ENCODE measurements around the gene KLK4. TPM values are rescaled to one million over a fixed set of nuclear protein-coding genes. Genes with fewer than 3 reads are reported as not detected.

The KLK4 gene
- total RNA-seq, 1 donor from 2014 or later = not detected

- no peak for DNase-seq (ENCODE audit: low spot score in 2 of 2)
- Histone ChIP-seq H3K9me3 (no peaks in the 10 kb centered on the region), H3K27me3 (no peaks in the 10 kb centered on the region), H3K4me3 (no peak overlapping the region), H3K27ac (no peak overlapping the region), H3K4me1 (no peaks in the 10 kb centered on the region), H3K36me3 (no peaks in the 10 kb centered on the region)
- intact Hi-C loops (cut with DNase I) = no loop called here
- no peak for TF ChIP-seq CTCF (IDR thresholded peaks at IDR 0.05)
Observed at GRCh38 chr19:50932018-50932689, 21.0 kb upstream of the KLK4 start.

GRCh38 chr19:50931023-50931422 is 19.8 kb upstream of the KLK4 start:
- DNase-seq (ENCODE audit: low spot score in 2 of 2) = no peak
- Histone ChIP-seq H3K9me3 (no peaks in the 10 kb centered on the region), H3K27me3 (no peaks in the 10 kb centered on the region), H3K36me3 (no peaks in the 10 kb centered on the region), H3K27ac (no peak overlapping the region), H3K4me1 (no peaks in the 10 kb centered on the region), H3K4me3 (no peak overlapping the region)
- no peak for TF ChIP-seq CTCF (IDR thresholded peaks at IDR 0.05)
- intact Hi-C loops (cut with DNase I) = no loop called here

- TF ChIP-seq CTCF (IDR thresholded peaks at IDR 0.05) = no peak
- intact Hi-C loops (cut with DNase I) = no loop called here
- no peak for DNase-seq (ENCODE audit: low spot score in 2 of 2)
Observed at GRCh38 chr19:50928831-50929230, 17.6 kb upstream of the KLK4 start.

GRCh38 chr19:50926144-50926543 is 14.9 kb upstream of the KLK4 start:
- H3K27ac ChIP-seq = no peak overlapping the region
- TF ChIP-seq CTCF (IDR thresholded peaks at IDR 0.05) = no peak
- intact Hi-C loops (cut with DNase I) = no loop called here
- no peaks in the 10 kb centered on the region for H3K27me3 ChIP-seq
- no peak for DNase-seq (ENCODE audit: low spot score in 2 of 2)
- H3K36me3 ChIP-seq = no peaks in the 10 kb centered on the region
- no peak overlapping the region for H3K4me3 ChIP-seq
- no peaks in the 10 kb centered on the region for H3K4me1 ChIP-seq
- H3K9me3 ChIP-seq = no peaks in the 10 kb centered on the region

More at GRCh38 chr19:50928831-50929230, 17.6 kb upstream of the KLK4 start:
- no peaks in the 10 kb centered on the region for H3K27me3 ChIP-seq
- no peak overlapping the region for H3K27ac ChIP-seq
- H3K36me3 ChIP-seq = no peaks in the 10 kb centered on the region
- no peaks in the 10 kb centered on the region for H3K4me1 ChIP-seq
- H3K9me3 ChIP-seq = no peaks in the 10 kb centered on the region
- no peak overlapping the region for H3K4me3 ChIP-seq

GRCh38 chr19:50925734-50926133 is 14.5 kb upstream of the KLK4 start:
- H3K4me1 ChIP-seq = no peaks in the 10 kb centered on the region
- no peak for DNase-seq (ENCODE audit: low spot score in 2 of 2)
- H3K27ac ChIP-seq = no peak overlapping the region
- no peak overlapping the region for H3K4me3 ChIP-seq
- intact Hi-C loops (cut with DNase I) = no loop called here
- no peaks in the 10 kb centered on the region for H3K36me3 ChIP-seq
- TF ChIP-seq CTCF (IDR thresholded peaks at IDR 0.05) = no peak
- H3K9me3 ChIP-seq = no peaks in the 10 kb centered on the region
- no peaks in the 10 kb centered on the region for H3K27me3 ChIP-seq

GRCh38 chr19:50924586-50924985 is 13.4 kb upstream of the KLK4 start:
- H3K4me1 ChIP-seq = no peaks in the 10 kb centered on the region
- H3K36me3 ChIP-seq = no peaks in the 10 kb centered on the region
- H3K27ac ChIP-seq = no peak overlapping the region
- no peaks in the 10 kb centered on the region for H3K9me3 ChIP-seq
- no peaks in the 10 kb centered on the region for H3K27me3 ChIP-seq
- intact Hi-C loops (cut with DNase I) = no loop called here
- no peak for TF ChIP-seq CTCF (IDR thresholded peaks at IDR 0.05)
- DNase-seq (ENCODE audit: low spot score in 2 of 2) = no peak
- no peak overlapping the region for H3K4me3 ChIP-seq
